ENCODE measurements around the gene NSL1. TPM values are rescaled to one million over a fixed set of nuclear protein-coding genes. Genes with fewer than 3 reads are reported as not detected.

NSL1 gene
- total RNA-seq, 1 donor = 28.2 TPM

GRCh38 chr1:212685429-212685828 is 106.1 kb downstream of the NSL1 start:
- DNase-seq (ENCODE audit: insufficient read length, low spot score, missing footprints) = no peak
- H3K9me3 ChIP-seq (ENCODE audit: low read depth, low read length) = no peaks in the 10 kb centered on the region
- no peaks in the 10 kb centered on the region for H3K36me3 ChIP-seq (ENCODE audit: insufficient read depth, low read length)
- H2AFZ ChIP-seq (ENCODE audit: low read length) = no peak overlapping the region
- no peak overlapping the region for H3K4me2 ChIP-seq (ENCODE audit: insufficient read depth, low read length)
- H3K4me3 ChIP-seq (ENCODE audit: insufficient read depth, low read length) = no peak overlapping the region
- no peaks in the 10 kb centered on the region for H3K27me3 ChIP-seq (ENCODE audit: insufficient read depth, low read length)
- no peak overlapping the region for H3K27ac ChIP-seq (ENCODE audit: low read depth, low read length)
- H4K20me1 ChIP-seq (ENCODE audit: insufficient read depth, low read length) = no peaks in the 10 kb centered on the region
- TF ChIP-seq CTCF (IDR thresholded peaks at IDR 0.05; ENCODE audit: extremely low read depth, low read depth, low read length) = no peak
- H3K79me2 ChIP-seq (ENCODE audit: insufficient read depth, low read length) = no peaks in the 10 kb centered on the region
- H3K4me1 ChIP-seq (ENCODE audit: insufficient read depth, low read length) = no peaks in the 10 kb centered on the region

GRCh38 chr1:212684521-212685090 is 107.0 kb downstream of the NSL1 start:
- no peaks in the 10 kb centered on the region for H3K4me1 ChIP-seq (ENCODE audit: insufficient read depth, low read length)
- H3K4me3 ChIP-seq (ENCODE audit: insufficient read depth, low read length) = no peak overlapping the region
- no peak for DNase-seq (ENCODE audit: insufficient read length, low spot score, missing footprints)
- no peaks in the 10 kb centered on the region for H3K36me3 ChIP-seq (ENCODE audit: insufficient read depth, low read length)
- H3K79me2 ChIP-seq (ENCODE audit: insufficient read depth, low read length) = no peaks in the 10 kb centered on the region
- no peak for TF ChIP-seq CTCF (IDR thresholded peaks at IDR 0.05; ENCODE audit: extremely low read depth, low read depth, low read length)
- H3K9me3 ChIP-seq (ENCODE audit: low read depth, low read length) = no peaks in the 10 kb centered on the region
- no peak overlapping the region for H3K27ac ChIP-seq (ENCODE audit: low read depth, low read length)
- H2AFZ ChIP-seq (ENCODE audit: low read length) = no peak overlapping the region
- H3K27me3 ChIP-seq (ENCODE audit: insufficient read depth, low read length) = no peaks in the 10 kb centered on the region
- no peak overlapping the region for H3K4me2 ChIP-seq (ENCODE audit: insufficient read depth, low read length)
- no peaks in the 10 kb centered on the region for H4K20me1 ChIP-seq (ENCODE audit: insufficient read depth, low read length)

GRCh38 chr1:212684076-212684475 is 107.5 kb downstream of the NSL1 start:
- H3K79me2 ChIP-seq (ENCODE audit: insufficient read depth, low read length) = no peaks in the 10 kb centered on the region
- no peak overlapping the region for H3K4me2 ChIP-seq (ENCODE audit: insufficient read depth, low read length)
- no peaks in the 10 kb centered on the region for H3K36me3 ChIP-seq (ENCODE audit: insufficient read depth, low read length)
- no peak overlapping the region for H3K27ac ChIP-seq (ENCODE audit: low read depth, low read length)
- no peak for TF ChIP-seq CTCF (IDR thresholded peaks at IDR 0.05; ENCODE audit: extremely low read depth, low read depth, low read length)
- H3K9me3 ChIP-seq (ENCODE audit: low read depth, low read length) = no peaks in the 10 kb centered on the region
- H3K4me1 ChIP-seq (ENCODE audit: insufficient read depth, low read length) = no peaks in the 10 kb centered on the region
- DNase-seq (ENCODE audit: insufficient read length, low spot score, missing footprints) = no peak
- H2AFZ ChIP-seq (ENCODE audit: low read length) = no peak overlapping the region
- no peaks in the 10 kb centered on the region for H3K27me3 ChIP-seq (ENCODE audit: insufficient read depth, low read length)
- no peaks in the 10 kb centered on the region for H4K20me1 ChIP-seq (ENCODE audit: insufficient read depth, low read length)
- H3K4me3 ChIP-seq (ENCODE audit: insufficient read depth, low read length) = no peak overlapping the region

- H3K79me2 ChIP-seq (ENCODE audit: insufficient read depth, low read length) = no peaks in the 10 kb centered on the region
- no peak for TF ChIP-seq CTCF (IDR thresholded peaks at IDR 0.05; ENCODE audit: extremely low read depth, low read depth, low read length)
- no peaks in the 10 kb centered on the region for H3K9me3 ChIP-seq (ENCODE audit: low read depth, low read length)
- H3K4me2 ChIP-seq (ENCODE audit: insufficient read depth, low read length) = no peak overlapping the region
- H4K20me1 ChIP-seq (ENCODE audit: insufficient read depth, low read length) = no peaks in the 10 kb centered on the region
- H3K27ac ChIP-seq (ENCODE audit: low read depth, low read length) = no peak overlapping the region
- H2AFZ ChIP-seq (ENCODE audit: low read length) = no peak overlapping the region
- no peaks in the 10 kb centered on the region for H3K27me3 ChIP-seq (ENCODE audit: insufficient read depth, low read length)
- H3K4me1 ChIP-seq (ENCODE audit: insufficient read depth, low read length) = no peaks in the 10 kb centered on the region
- no peak overlapping the region for H3K4me3 ChIP-seq (ENCODE audit: insufficient read depth, low read length)
- H3K36me3 ChIP-seq (ENCODE audit: insufficient read depth, low read length) = no peaks in the 10 kb centered on the region
- DNase-seq (ENCODE audit: insufficient read length, low spot score, missing footprints) = no peak
Observed at GRCh38 chr1:212683357-212683722, 108.2 kb downstream of the NSL1 start.

All from osteoblast (primary cell).